Suprapubic skin (tissue), 4 donors: Measurements from ENCODE around the gene IL2RA.

Source experiments
- CTCF ChIP-seq, 2 donors: fragments of 200-600 bp in 1 of 2; fragments of 450-650 bp in 1 of 2; sonication (generic) in 1 of 2; IDR thresholded peaks; one replicate each; pipeline ENCODE4 v1.5.1; 2016 to 2019; ENCODE audit warnings: antibody characterized with exemption in 2 of 2, mild to moderate bottlenecking in 1 of 2, moderate library complexity in 1 of 2
- POLR2A ChIP-seq, 2 donors: fragments of 450-650 bp; IDR thresholded peaks; one replicate each; pipeline ENCODE4 v1.6.1; 2017; ENCODE audit warnings: antibody characterized with exemption in 2 of 2, mild to moderate bottlenecking in 2 of 2, moderate library complexity in 2 of 2
- POLR2AphosphoS5 ChIP-seq, 3 donors: sonication (generic); formaldehyde crosslinking; IDR thresholded peaks; one replicate each; pipeline ENCODE4 v1.6.1; 2017; ENCODE audit warnings: antibody characterized with exemption in 3 of 3

GRCh38 chr10:6065835-6066234, 3.7 kb upstream of the IL2RA start:
- no peak for TF ChIP-seq CTCF (IDR thresholded peaks at IDR 0.05)
- no peak for TF ChIP-seq POLR2AphosphoS5 (IDR thresholded peaks at IDR 0.05)
- no peak for TF ChIP-seq POLR2A (IDR thresholded peaks at IDR 0.05)
